Endothelial cell of umbilical vein (primary cell): ENCODE results near the gene ZMIZ2. TPM values are rescaled to one million over a fixed set of nuclear protein-coding genes. Genes with fewer than 3 reads are reported as not detected.
A peak's percentile ranks its signal among the peaks of the same experiment; 100 is the strongest.

Experiments used
- BruUV-seq: library from RNA; stranded (reverse); fragments of 400-500 nt; replicated peaks from 2 replicates; lab custom pipeline; 2021; lab: Mats Ljungman, UMichigan
- CTCF ChIA-PET: fragments of 300-600, 350-600 bp; sonication (Branson Sonifier 250); formaldehyde crosslinking; loops from one replicate; lab custom pipeline; 2021; ENCODE audit warnings: antibody characterized with exemption, inconsistent platforms; lab: Charles Lee
- POLR2A ChIA-PET: fragments of 300-600, 350-600 bp; sonication (Branson Sonifier 250); formaldehyde crosslinking; loops from one replicate; lab custom pipeline; 2021; ENCODE audit warnings: antibody characterized with exemption, inconsistent platforms; lab: Charles Lee
- DNase-seq: peaks from one replicate; pipeline ENCODE4 v3.0.0-alpha.2; 2011; ENCODE audit warnings: low read depth, low spot score
- FAIRE-seq: peaks from 2 replicates; lab custom pipeline; 2011; peaks lifted over from hg19 to GRCh38; lab: Jason Lieb, UNC
- H2AFZ ChIP-seq: 2 replicates; pipeline ENCODE4 v1.6.0; 2012; ENCODE audit warnings: low read depth, low read length, control low read depth, inconsistent platforms
- H3K27ac ChIP-seq: 2 replicates; pipeline ENCODE4 v1.5.1; 2011; ENCODE audit warnings: low read depth, mild to moderate bottlenecking, control low read depth, low read length, moderate library complexity; ENCODE audit not compliant: insufficient read depth
- H3K27me3 ChIP-seq, 2 experiments: 2 replicates each; pipeline versions ENCODE4 v1.6.0 to v1.6.1; 2011; ENCODE audit warnings: low read length in 2 of 2, mixed read lengths in 1 of 2; ENCODE audit not compliant: control insufficient read depth in 2 of 2, insufficient read depth in 2 of 2
- H3K36me3 ChIP-seq, 2 experiments: 2 replicates in 1 of 2; 3 replicates in 1 of 2; pipeline ENCODE4 v1.5.1; 2011; ENCODE audit warnings: low read length in 2 of 2, mild to moderate bottlenecking in 1 of 2, moderate library complexity in 1 of 2; ENCODE audit not compliant: control insufficient read depth in 2 of 2, insufficient read depth in 2 of 2; ENCODE audit errors: extremely low read depth in 1 of 2
- H3K4me1 ChIP-seq: 3 replicates; pipeline ENCODE4 v1.5.1; 2011; ENCODE audit warnings: mild to moderate bottlenecking, low read length; ENCODE audit not compliant: control insufficient read depth, insufficient read depth; ENCODE audit errors: extremely low read depth
- H3K4me2 ChIP-seq: 2 replicates; pipeline ENCODE4 v1.6.1; 2011; ENCODE audit warnings: low read length, control low read depth, mixed read lengths; ENCODE audit not compliant: insufficient read depth
- H3K4me3 ChIP-seq, 3 experiments: fragments of 200-600 bp in 1 of 3; sonication (generic), shearing (Covaris generic) in 1 of 3; replicated peaks in 1 of 3; 2 replicates each; pipeline ENCODE4 v1.5.1; 2011 to 2016; ENCODE audit warnings: control low read depth in 3 of 3, low read length in 3 of 3, mild to moderate bottlenecking in 2 of 3, inconsistent platforms in 1 of 3, low read depth in 1 of 3, moderate library complexity in 1 of 3; ENCODE audit not compliant: insufficient read depth in 1 of 3
- H3K79me2 ChIP-seq: 2 replicates; pipeline ENCODE4 v1.6.0; 2012; ENCODE audit warnings: low read length, inconsistent platforms; ENCODE audit not compliant: control insufficient read depth, insufficient read depth
- H3K9ac ChIP-seq: replicated peaks from 2 replicates; pipeline ENCODE3; 2011; ENCODE audit warnings: low read length, control low read depth; ENCODE audit not compliant: insufficient read depth; ENCODE audit errors: extremely low read depth
- H3K9me1 ChIP-seq: replicated peaks from 3 replicates; pipeline ENCODE4 v1.6.0; 2011; ENCODE audit warnings: mild to moderate bottlenecking, low read length; ENCODE audit not compliant: control insufficient read depth, insufficient read depth; ENCODE audit errors: extremely low read depth
- H3K9me3 ChIP-seq: replicated peaks from 2 replicates; pipeline ENCODE4 v1.5.1; 2012; ENCODE audit warnings: low read length, inconsistent platforms; ENCODE audit not compliant: control insufficient read depth, insufficient read depth
- H4K20me1 ChIP-seq: replicated peaks from 2 replicates; pipeline ENCODE3; 2011; ENCODE audit warnings: mild to moderate bottlenecking, low read length; ENCODE audit not compliant: control insufficient read depth, insufficient read depth; ENCODE audit errors: extremely low read depth
- EZH2 ChIP-seq: IDR thresholded peaks from 2 replicates; pipeline ENCODE4 v1.6.1; 2012; ENCODE audit warnings: borderline replicate concordance, low read depth, mild to moderate bottlenecking, moderate library complexity, low read length, inconsistent platforms; ENCODE audit not compliant: severe bottlenecking
- FOS ChIP-seq: IDR thresholded peaks from 2 replicates; pipeline ENCODE4 v1.6.1; 2011; ENCODE audit warnings: mild to moderate bottlenecking, low read length, moderate library complexity, borderline replicate concordance; ENCODE audit not compliant: insufficient read depth
- GATA2 ChIP-seq: IDR thresholded peaks from 2 replicates; pipeline ENCODE4 v1.7.0; 2011; ENCODE audit warnings: low read depth, mild to moderate bottlenecking, moderate library complexity, mixed read lengths, low read length; ENCODE audit not compliant: insufficient read length, insufficient read depth
- MYC ChIP-seq: IDR thresholded peaks from one replicate; pipeline ENCODE4 v1.6.1; 2011; ENCODE audit warnings: mild to moderate bottlenecking, low read depth, low read length
- POLR2AphosphoS5 ChIP-seq: IDR thresholded peaks from 2 replicates; pipeline ENCODE4 v1.6.1; 2012; ENCODE audit warnings: low read depth, mild to moderate bottlenecking, control low read depth, low read length, moderate library complexity; ENCODE audit not compliant: insufficient read depth
- dilution Hi-C: fragments of 300-500 bp; cut with MboI; formaldehyde crosslinking; loops from one replicate; pipeline ENCODE4 v1.15.0; 2019; ENCODE audit warnings: low sequenced_read_pairs; ENCODE audit not compliant: extremely low pct_ligation_motif_present
- intact Hi-C: fragments of 100-400 bp; cut with micrococcal nuclease; formaldehyde crosslinking; loops from one replicate; pipeline ENCODE4 v1.10.0; 2022
- polyA plus RNA-seq, 4 experiments: library from polyadenylated mRNA; depleted of rRNA in 3 of 4; stranded (reverse) in 3 of 4; unstranded in 1 of 4; fragments of >200 nt; gene quantifications; 2 replicates each; pipeline versions ENCODE4 v1.2.1 to v1.2.3, GENCODE V29; 2011 to 2012; ENCODE audit warnings: missing spikeins in 1 of 4
- total RNA-seq: library from RNA; stranded (reverse); gene quantifications from 2 replicates; pipeline ENCODE4 v1.2.3, GENCODE V29; 2021
- TF ChIP-seq, protein P1 (sequence below), 2 donors: IDR thresholded peaks; 1 replicate in 1 of 2; 2 replicates in 1 of 2; pipeline ENCODE4 v1.5.1; 2011; ENCODE audit warnings: low read length in 2 of 2, mild to moderate bottlenecking in 2 of 2, moderate library complexity in 2 of 2, control low read depth in 1 of 2, inconsistent platforms in 1 of 2, low read depth in 1 of 2; ENCODE audit not compliant: insufficient read depth in 1 of 2; ENCODE audit errors: extremely low read depth in 1 of 2
- TF ChIP-seq, protein P2 (sequence below): IDR thresholded peaks from 2 replicates; pipeline ENCODE4 v1.6.1; 2011; ENCODE audit not compliant: insufficient read depth, insufficient read length

The ZMIZ2 gene
- total and polyA plus RNA-seq, 2 donors (not counting 3 experiments of a cell fraction or from before 2014, with no cell fraction given) = 30.6 to 87.5 TPM

DNA sequence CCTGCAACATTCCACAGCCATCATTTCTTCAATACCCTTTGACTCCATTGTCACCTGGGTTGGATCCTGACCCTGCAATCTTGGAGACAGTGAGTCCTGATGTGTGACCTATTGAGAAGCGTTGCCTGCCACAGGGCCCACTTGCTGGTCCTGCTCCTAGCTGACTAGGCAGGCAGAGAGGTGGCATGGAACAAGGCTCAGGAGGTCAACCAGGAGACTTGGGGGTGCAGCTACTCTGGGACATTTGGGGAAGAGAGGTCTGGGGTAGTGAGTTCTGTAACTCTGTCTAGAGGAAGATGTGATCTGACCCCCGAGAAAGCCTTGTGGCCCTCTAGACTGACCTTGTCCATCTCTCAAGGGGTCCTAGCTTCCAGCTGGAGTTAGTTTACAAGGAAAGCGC is 1.8 kb downstream of the ZMIZ2 start:
- intact Hi-C loops = no loop called here
- no peak overlapping the region for H3K27ac ChIP-seq
- H3K36me3 ChIP-seq = peaks cover 0 to 6% of the 10 kb centered on the region in 2 experiments
- H3K4me1 ChIP-seq = peaks cover 14% of the 10 kb centered on the region
- no peaks in the 10 kb centered on the region for H3K9me1 ChIP-seq
- H3K4me2 ChIP-seq = no peak overlapping the region
- no peak overlapping the region for H3K4me3 ChIP-seq
- BruUV-seq = no TSS peak
- H4K20me1 ChIP-seq = no peaks in the 10 kb centered on the region
- ChIA-PET POLR2A (interaction anchor here (1.1 kb wide), 1 partner anchor 111 kb away, joined by 3 read pairs; no protein-coding TSS in a partner anchor), CTCF (interaction anchor here (1.3 kb wide), 1 partner anchor 97 kb away, joined by 3 read pairs; the partner anchor contains the start of gene H2AZ2)
- no peak overlapping the region for H2AFZ ChIP-seq
- H3K27me3 ChIP-seq = no peaks in the 10 kb centered on the region
- peaks cover 53% of the 10 kb centered on the region for H3K79me2 ChIP-seq
- DNase-seq = no peak
- peak; percentile 42 for FAIRE-seq
- dilution Hi-C loops = no loop called here
- no peak overlapping the region for H3K9ac ChIP-seq
- no peak for TF ChIP-seq FOS
- TF ChIP-seq GATA2 = no peak
- no peak for TF ChIP-seq POLR2AphosphoS5
- TF ChIP-seq, protein P1, sequence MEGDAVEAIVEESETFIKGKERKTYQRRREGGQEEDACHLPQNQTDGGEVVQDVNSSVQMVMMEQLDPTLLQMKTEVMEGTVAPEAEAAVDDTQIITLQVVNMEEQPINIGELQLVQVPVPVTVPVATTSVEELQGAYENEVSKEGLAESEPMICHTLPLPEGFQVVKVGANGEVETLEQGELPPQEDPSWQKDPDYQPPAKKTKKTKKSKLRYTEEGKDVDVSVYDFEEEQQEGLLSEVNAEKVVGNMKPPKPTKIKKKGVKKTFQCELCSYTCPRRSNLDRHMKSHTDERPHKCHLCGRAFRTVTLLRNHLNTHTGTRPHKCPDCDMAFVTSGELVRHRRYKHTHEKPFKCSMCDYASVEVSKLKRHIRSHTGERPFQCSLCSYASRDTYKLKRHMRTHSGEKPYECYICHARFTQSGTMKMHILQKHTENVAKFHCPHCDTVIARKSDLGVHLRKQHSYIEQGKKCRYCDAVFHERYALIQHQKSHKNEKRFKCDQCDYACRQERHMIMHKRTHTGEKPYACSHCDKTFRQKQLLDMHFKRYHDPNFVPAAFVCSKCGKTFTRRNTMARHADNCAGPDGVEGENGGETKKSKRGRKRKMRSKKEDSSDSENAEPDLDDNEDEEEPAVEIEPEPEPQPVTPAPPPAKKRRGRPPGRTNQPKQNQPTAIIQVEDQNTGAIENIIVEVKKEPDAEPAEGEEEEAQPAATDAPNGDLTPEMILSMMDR (IDR thresholded peaks at IDR 0.05; ENCODE audit: extremely low read depth in 1 of 2, insufficient read depth in 1 of 2, low read depth in 1 of 2, low read length in 2 of 2) = no peak
- TF ChIP-seq EZH2 = no peak
- TF ChIP-seq MYC = no peak
- TF ChIP-seq, protein P2, sequence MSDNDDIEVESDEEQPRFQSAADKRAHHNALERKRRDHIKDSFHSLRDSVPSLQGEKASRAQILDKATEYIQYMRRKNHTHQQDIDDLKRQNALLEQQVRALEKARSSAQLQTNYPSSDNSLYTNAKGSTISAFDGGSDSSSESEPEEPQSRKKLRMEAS = no peak
- H3K9me3 ChIP-seq = no peaks in the 10 kb centered on the region
